GM19372 (cell line): ENCODE data around the gene JAML.

Experiments
- ATAC-seq: cut with Tn5 transposase; IDR thresholded peaks from one replicate; pipeline ENCODE4 v1.9.1; 2021; ENCODE audit warnings: mild to moderate bottlenecking, low read depth, moderate library complexity; ENCODE audit not compliant: unreplicated experiment

JAML gene

DNA sequence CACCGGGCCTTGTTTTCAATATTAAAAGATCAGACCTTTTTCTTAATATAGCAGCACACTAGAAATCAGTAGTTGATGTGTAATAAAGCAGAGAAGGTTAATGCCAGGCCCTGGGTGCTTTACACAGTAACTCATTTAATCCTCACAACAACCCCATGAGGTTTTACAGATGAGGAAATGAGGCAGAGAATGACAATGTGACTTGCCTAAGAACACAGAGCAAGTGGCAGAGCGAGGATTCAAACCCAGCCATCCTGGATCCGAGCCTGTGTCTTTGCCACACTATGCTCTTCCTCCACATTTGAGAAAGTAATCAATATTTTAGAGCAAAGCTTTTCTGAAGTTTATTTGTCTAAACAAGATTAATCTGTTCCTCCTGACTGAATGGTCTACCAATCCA, 7.2 kb downstream of the JAML start:
- no peak for ATAC-seq

DNA sequence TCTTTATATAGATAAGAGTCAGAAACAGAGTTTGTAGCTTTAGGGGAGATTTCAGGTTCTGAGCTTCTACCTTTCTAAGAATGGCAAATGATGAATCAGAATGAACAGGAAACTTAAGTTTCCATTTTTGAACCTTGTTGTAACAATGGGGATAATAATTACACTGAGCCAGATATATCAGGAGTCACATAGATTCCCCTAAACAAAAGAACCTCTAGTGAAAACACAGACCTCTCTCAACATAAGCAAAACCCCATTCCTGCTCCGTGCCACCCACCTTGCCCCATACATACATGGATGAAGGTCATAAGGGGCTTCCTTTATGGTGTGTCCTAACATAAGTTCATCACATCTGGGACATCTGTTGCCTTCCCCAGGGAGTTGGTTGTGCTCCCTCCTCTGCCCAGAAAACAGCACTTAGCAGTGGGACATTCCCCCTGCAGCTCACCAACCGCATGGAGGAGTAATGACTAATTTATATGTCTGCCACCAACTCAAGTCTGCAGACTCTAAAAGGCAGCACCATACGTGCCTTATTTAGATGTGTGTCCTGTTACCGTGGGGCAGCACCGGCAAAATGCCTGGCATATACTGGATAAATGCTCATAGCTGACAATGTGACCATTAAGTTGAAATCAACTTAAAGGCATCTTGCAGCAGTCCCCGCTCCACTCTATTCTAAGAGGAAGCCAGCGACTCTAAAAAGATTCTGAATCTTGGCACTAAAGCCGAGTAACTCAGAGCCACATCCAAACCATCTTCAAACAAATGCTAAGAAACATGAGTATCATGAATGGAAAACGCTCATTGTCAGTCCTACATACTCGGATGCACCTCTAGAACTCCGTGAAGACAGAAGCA, 8.0 kb downstream of the JAML start:
- ATAC-seq = no peak

DNA sequence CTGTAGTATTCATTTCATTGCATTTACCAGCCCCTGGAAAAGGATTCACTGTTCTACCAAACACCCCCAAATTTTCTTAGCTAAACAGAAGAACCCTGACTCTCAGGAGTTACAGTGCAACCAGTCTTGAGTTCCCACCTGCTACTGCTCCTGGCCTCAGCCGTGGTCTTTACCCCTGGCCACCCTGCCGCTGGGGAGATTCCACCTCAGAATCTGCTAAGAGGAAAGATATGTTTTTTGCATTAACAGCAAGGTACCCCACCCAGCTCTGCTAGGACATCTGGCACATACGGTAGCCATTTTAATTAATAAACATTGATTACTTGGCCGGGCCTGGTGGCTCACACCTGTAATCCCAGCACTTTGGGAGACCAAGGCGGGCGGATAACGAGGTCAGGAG, 9.0 kb downstream of the JAML start:
- ATAC-seq = no peak

DNA sequence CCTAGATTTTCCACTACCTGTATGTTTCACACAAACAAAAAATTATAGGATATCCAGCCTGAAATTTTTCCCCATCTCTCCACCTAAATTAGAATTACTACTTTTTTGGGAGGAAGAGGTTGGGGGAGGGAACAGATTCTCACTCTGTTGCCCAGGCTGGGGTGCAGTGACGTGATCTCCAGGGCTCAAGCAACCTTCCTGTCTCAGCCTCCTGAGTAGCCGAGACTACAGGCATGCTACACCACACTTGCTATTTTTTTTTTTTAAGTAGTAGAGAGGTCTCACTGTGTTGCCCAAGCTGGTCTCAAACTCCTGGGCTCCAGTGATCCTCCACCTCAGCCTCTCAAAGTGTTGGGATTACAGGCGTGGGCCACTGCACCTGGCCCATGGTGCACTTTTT, 9.5 kb downstream of the JAML start:
- ATAC-seq = no peak

DNA sequence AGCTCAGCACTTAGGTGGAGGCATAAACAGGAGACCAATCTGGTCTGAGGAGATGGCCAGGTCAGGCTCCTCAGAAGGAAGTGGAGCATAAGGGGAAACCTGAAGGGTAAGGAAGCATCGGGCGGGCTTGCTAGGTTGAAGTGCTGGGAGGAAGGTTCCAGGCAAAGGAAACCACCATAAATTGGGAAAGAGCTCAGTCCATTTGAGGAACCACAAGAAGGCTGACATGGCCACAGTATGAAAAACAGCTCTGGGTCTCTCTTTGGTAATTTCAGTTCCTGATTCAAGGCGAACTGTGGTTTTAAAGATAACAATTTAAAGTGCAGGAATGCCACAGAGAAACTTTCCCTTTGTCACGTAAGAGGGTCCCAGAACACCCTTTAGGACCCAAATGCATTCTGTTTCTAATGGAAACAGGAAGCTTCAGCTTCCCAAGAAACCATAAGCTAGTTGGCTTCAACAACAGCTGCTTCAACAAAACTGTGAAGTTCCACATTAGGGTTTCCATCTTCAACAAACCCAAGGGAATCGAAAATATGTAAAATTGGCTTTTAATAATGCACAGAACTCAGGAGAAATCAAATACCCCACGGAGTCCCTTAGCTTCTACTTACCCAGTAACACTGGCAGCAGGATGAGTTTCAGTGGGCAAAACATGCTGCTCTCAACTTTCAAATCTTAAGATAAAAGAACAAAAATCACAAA, 10.4 kb downstream of the JAML start:
- ATAC-seq = no peak

DNA sequence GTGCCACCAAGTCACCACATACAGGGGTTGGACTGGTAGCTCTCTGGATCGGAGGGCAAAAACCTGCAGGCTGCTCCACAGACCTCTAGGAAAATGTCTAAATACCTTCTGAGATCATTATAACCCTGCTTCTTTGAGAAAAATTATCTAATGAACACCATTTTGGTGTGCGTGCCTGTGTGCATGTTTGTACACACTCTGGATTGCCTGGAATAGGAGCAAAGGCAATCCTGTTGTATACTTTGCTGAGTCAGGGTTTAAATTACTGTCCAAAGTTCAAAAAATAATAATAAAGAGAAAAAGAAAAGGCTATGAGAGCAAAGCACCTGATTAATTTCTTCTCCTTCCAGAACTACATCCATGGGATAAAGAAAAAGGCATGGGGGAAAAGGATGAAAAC, 11.0 kb downstream of the JAML start:
- no peak for ATAC-seq

DNA sequence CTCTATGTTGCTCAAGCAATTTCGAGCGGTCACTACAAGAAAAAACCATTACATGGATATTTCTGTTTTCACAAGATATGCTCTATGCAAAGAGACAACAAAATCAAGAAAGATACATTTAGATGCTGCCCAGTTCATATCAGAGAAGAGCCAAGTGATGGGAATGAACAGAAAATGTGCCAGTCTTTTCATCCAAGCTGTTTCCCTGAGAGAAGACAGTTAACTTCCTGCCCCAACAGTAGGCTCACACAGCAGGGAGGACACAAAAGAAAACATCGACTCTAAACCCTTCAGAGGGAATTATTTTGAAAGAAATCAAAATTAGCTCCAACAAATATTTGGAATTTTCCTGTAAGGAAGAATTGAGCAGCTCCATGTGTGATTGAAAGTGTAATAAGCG, 11.6 kb downstream of the JAML start:
- ATAC-seq = no peak

DNA sequence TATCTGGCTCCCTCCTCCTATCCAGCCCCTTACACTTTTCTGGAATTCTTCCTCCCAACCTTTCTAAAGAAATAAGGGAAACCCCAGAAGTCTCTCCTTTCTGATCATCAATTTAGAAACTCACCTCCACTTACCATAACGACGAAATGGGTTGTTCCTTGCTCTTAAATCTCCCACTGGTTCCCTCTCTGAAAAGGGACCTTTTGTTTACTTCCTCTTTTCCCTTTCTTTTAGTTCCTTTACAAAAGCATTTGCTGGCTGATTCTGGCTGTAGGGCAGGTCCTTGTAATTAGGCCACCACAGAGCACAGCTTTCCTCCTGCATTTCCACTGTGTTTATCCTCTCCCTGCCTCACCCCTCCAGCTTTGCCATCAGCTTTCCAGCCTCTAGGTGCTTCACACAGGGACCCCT, 12.0 kb downstream of the JAML start:
- ATAC-seq = no peak

DNA sequence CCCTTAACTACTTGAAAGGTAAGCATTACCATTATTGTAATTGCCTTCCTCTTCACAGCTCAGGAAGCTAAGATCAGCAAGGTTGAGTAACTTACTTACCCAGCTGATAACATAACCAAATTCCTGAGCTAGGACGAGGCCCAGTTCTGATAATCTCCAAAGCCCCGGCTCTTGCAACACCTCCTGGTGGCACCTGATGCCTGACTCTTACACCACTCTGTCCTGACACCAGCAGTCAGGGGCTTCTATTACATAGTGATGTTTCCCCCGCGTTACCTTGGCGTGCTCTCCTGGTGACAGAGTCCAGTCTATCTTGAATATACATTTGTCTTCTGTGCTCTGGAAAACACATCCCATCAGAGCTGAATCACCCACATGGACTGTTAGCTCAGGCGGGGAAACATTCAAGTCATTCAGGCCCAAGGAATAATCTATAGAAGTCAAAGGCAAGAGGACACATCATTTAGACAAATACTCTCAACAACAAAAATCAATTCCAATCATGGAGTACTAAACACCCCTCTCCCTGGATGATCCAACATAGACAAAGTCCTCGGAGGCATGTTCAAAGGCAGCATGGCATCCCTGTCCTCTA, 12.6 kb downstream of the JAML start:
- no peak for ATAC-seq

DNA sequence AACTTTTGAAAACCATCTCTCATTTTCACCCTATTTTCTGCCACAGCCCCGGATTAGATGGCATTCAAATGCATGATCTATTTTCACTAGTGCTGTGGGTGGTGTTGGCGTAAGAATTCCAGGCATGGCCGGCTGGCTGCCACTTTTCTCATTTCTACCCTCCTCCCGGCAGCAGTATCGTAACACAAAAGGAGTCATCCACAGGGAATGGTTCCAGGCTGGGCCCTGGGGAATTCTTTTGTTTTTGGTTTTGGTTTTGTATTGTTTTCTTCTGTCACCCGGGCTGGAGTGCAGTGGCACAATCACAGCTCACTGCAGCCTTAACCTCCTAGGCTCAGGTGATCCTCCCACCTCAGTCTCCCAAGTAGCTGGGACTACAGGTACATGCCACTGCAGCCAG, 13.8 kb downstream of the JAML start:
- ATAC-seq = no peak

DNA sequence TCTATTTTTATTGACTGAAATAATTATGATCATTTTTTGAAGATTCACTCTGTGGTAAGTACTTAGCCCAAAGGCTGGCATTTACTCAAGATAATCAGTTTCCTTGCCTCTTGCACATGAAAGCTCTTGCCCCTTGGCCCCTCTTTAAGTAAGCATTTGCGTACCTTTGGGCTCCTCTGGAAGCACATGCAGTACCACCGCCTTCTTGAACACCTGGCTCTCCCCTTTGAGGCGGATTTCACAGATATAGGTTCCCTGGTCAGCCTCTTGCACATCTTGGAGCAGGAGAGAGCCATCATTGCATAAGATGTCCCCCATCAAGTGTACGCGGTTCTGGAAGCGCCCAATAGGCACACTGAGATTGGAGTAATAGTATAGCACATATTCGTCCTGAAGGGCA, 14.5 kb downstream of the JAML start:
- ATAC-seq = no peak

DNA sequence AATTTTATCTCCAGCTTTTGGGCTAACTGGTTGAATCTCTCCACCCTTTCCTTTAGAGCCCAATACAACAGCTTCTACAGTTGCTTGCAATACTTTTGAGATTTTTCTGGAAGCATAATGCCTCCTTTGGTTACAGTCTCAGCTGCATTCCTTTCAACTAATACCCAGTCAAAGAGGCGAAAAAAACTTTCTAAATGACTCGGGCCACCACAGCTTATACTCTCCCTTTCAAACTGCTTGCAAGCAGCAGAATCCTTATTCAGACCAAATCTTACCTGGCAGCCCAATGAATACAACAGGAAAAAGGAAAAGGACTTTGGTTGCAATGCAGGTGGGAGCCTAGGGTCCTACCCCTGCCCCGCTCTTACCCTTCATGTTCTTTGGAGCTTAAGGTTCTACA, 15.8 kb downstream of the JAML start:
- ATAC-seq = no peak

DNA sequence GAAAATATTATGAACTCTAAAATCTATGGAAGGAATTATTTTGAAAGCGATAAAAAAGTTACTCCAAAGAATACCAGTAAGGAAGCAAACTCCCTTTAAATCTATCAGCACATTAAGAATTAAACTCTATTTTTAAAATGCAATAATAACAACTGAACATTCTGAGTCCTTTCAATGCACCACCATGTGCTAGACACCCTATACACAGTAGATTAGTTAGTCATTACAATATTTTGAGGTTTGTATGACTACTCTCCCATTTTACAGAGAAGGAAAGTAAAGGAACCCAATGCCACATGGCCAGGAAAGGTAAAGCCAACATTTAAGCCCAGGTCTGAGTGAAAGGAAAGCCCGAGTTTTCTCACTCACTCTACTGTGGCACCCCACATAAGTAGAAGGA, 17.7 kb downstream of the JAML start:
- no peak for ATAC-seq

DNA sequence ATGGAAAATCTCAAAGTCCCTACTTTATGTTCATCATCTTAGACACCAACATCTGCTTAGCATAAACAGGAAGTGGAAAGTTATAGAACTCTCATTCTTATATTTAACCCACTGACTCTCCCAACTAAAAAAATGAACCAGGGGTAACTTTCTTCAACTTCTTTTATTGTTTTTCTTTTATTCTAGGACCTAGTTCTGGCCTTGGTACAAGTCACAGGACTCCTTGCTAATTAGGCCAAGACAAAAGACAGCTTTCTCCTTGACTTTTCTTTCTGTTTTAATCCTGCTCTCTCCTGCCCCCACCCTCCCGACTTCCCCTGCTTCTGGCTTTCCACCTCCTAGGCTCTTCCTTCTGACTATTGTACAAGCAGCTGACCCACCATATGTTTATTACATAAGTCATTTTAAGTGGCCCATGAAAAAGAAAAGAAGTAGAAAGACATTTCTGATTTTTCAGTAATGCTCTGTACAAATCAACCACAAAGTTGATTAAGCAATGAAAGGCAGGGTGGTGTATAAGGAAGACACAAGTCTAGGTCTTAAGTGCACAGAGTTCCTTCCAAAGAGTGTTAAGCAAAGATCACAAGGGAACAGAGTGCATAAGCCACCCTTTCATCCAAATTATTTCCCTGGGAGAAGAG, 18.3 kb downstream of the JAML start:
- no peak for ATAC-seq

DNA sequence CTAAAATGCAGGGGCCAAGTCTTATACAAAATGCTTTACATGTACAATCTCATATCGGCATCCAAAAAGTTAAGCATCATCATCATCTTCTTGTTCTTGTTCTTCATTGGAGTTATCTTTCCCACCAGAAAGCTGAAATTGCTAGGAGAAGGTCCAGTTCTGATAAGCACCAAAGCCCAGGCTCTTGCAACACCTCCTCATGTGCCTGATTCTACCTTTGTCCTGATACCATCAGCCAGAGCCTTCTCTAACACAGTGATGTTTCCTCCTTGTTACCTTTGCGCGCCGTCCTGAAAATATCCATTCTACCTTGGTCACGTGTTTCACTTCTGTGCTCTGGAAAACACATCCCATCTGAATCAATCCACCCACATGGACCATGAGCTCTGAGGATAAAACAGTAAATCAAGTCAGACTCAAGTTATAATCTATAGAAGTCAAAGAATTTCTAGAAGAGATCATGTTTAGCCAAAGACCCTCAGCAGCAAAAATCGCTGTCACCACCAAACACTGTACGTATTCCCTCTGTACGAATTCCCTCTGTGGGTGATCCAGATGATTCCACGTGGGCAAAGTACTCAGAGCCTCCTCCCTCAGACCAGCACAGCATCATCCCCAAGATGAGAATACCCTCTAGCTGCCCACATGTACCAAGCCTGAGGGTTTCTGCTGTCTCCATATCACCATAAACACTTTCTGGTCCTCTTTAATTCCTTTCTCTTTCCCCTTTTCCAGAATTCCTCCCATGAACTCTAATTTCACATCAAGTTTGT, 19.0 kb downstream of the JAML start:
- ATAC-seq = no peak

DNA sequence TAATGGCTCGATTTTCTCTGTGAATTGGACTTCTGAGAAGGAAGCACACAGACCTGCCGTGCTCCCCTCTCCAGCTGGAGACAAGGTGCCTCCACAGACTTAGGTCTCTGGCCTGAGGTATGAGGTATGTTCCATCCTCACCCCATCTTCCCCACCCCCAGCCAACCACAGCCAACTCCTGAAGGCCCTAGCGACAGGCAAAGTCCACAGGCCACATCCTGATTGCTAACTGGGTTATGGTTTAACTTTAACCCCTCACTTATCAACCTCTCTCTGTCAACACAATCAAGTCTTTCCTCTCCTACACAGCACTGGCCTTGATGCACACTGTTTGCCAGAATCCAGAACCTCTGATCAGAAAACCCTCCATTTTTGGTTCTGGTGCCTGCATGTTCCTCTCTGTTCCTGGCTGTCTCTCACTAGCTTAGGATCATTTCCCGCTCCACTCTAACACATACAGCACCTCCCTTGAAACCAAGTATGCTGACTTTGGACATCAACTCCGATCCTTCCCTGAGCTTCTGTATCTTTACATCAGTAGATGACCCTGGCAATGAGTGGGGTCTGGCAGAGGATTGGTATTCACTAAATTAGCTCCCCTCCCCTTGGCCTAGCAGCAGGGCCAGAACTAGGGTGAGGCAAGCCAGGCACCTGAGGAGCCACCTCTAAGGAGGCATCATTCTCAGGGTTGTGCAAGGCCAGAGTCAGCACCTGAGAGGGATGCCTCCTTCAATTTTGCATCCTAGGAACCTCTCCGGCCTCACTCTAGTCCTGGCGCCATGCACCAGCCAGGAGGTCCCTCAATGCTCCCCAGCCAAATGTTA, 22.0 kb downstream of the JAML start:
- no peak for ATAC-seq

DNA sequence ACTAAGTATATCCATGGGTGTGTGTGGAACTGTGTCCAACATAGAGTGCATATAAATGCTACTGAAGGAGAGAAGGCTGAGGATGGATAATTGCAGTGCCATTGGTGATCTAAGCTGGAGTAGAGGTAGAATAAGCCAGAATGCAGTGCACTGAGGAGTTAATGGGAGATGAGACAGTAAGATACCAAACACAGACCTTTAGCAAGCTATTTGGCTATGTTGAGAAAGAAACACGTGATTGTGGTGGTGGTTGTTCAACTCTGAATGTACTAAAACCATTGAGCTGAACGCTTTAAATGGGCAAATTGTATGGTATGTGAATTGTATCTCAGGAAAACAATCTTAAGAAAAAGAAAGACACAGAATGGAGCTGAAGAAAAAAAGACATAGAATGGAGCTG, 22.8 kb downstream of the JAML start:
- no peak for ATAC-seq

DNA sequence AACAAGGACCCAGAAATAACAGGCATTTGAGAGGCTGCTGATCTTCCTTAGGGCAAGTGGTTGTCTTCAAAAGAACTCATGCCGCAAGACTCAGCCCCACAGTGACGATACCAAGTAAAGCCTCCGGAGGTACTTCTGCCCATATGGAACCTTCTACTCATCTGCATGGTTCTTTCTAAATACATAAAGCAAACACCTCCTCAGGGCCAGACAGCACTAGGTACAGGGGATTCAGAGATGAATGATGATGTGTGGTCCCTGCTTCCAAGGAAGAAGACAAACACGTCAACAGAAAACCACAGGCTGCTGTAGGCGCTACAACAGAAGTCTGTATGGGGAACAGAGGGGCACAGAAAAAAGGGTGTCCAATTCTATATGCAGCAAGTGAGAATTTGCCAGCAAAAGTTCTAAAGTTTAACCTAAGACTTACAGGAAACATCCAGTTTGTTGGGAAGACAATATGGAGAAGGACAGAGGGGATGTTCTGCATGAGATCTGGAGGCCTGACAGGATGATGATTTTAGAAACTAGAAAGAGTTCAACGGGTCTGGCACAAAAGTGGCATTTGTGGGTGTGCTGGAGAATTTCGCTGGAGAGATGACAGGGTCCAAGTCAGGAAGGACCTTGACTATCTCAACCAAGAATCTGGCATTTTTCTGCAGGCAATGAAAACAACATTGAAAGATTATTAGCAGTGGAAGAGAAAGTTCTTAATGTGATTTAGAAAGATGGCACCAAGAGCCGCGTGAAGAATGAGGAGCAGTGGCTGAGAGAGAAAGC, 23.7 kb downstream of the JAML start:
- ATAC-seq = no peak

DNA sequence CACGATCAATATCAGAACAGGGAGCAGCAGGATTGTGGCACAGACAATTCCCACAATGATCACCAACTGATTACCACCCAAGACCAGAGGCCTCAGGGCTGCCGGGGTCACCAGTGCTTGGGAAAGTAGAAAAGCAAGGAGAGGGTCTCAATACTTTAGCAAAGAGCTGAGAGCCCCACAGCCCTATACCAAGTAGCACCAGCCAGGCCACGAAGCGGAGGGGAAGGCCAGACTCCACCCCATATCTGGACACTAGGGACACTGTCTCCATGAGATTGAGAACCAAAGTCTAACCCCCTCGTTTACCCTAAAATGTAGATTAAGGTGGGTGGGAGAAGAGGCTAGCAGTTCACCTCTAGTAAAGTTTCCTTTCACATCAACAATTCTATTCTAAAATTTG, 24.3 kb downstream of the JAML start:
- no peak for ATAC-seq
